B cell (primary cell): ENCODE results near the gene MAP3K4. TPM values are rescaled to one million over a fixed set of nuclear protein-coding genes. Genes with fewer than 3 reads are reported as not detected.

Experiments
- ATAC-seq: fragments of 200-7000 bp; cut with Tn5 transposase; one replicate; pipeline ENCODE4 v1.10.0; 2021; ENCODE audit warnings: low read depth, mild to moderate bottlenecking, moderate number of reproducible peaks, moderate library complexity
- CTCF ChIA-PET: fragments of 350-600 bp; sonication (Branson Sonifier 250); formaldehyde crosslinking; loops from one replicate; lab custom pipeline; 2021; ENCODE audit warnings: antibody characterized with exemption, inconsistent platforms; lab: Charles Lee
- POLR2A ChIA-PET: fragments of 350-600 bp; sonication (Branson Sonifier 250); formaldehyde crosslinking; loops from one replicate; lab custom pipeline; 2021; ENCODE audit warnings: antibody characterized with exemption; lab: Charles Lee
- DNase-seq: peaks from one replicate; pipeline ENCODE4 v3.0.0; 2013
- H2AFZ ChIP-seq: 2 replicates; pipeline ENCODE4 v1.6.1; 2012; ENCODE audit warnings: mild to moderate bottlenecking, low read depth, low read length; ENCODE audit not compliant: insufficient read depth, poor library complexity, severe bottlenecking
- H3K27ac ChIP-seq, 2 donors: 1 replicate in 1 of 2; 2 replicates in 1 of 2; pipeline ENCODE4 v1.5.1; 2012 to 2013; ENCODE audit warnings: low read length in 2 of 2, mild to moderate bottlenecking in 2 of 2, moderate library complexity in 1 of 2
- H3K27me3 ChIP-seq, 4 experiments: fragments of 200-600 bp in 1 of 4; sonication (generic) in 1 of 4; replicated peaks in 1 of 4; 1 replicate in 2 of 4; 2 replicates in 2 of 4; pipeline versions ENCODE4 v1.6.1 to v1.7.0; 2013 to 2016; ENCODE audit warnings: low read length in 3 of 4, mild to moderate bottlenecking in 2 of 4, mixed read lengths in 1 of 4, moderate library complexity in 1 of 4; ENCODE audit not compliant: insufficient read depth in 4 of 4, control insufficient read depth in 3 of 4; ENCODE audit errors: control extremely low read depth in 1 of 4
- H3K36me3 ChIP-seq, 2 experiments: replicated peaks in 1 of 2; 1 replicate in 1 of 2; 2 replicates in 1 of 2; pipeline versions ENCODE4 v1.6.1 to v1.7.1; 2013; ENCODE audit warnings: low read length in 1 of 2; ENCODE audit not compliant: insufficient read depth in 2 of 2, control insufficient read depth in 1 of 2; ENCODE audit errors: control extremely low read depth in 1 of 2, extremely low read depth in 1 of 2
- H3K4me1 ChIP-seq, 2 donors: fragments of 200-600 bp in 1 of 2; sonication (generic) in 1 of 2; 1 replicate in 1 of 2; 2 replicates in 1 of 2; pipeline versions ENCODE4 v1.5.1 to v1.6.1; 2013 to 2017; ENCODE audit warnings: low read length in 2 of 2; ENCODE audit not compliant: control insufficient read depth in 2 of 2, insufficient read depth in 2 of 2
- H3K4me2 ChIP-seq: replicated peaks from 2 replicates; pipeline ENCODE3; 2012; ENCODE audit warnings: mild to moderate bottlenecking, low read depth, low read length; ENCODE audit not compliant: poor library complexity, severe bottlenecking
- H3K4me3 ChIP-seq, 5 experiments: fragments of 200-600 bp in 1 of 5; sonication (generic) in 1 of 5; 1 replicate in 3 of 5; 2 replicates in 2 of 5; pipeline versions ENCODE4 v1.5.1 to v1.7.0; 2011 to 2016; ENCODE audit warnings: low read length in 4 of 5, mild to moderate bottlenecking in 4 of 5, low read depth in 2 of 5, control low read depth in 1 of 5, moderate library complexity in 1 of 5; ENCODE audit not compliant: insufficient read depth in 1 of 5; ENCODE audit errors: control extremely low read depth in 1 of 5, extremely low read depth in 1 of 5
- H3K79me2 ChIP-seq: fragments of 200-600 bp; sonication (generic); one replicate; pipeline ENCODE4 v1.6.0; 2016; ENCODE audit warnings: low read length; ENCODE audit not compliant: control insufficient read depth, insufficient read depth
- H3K9ac ChIP-seq: fragments of 200-600 bp; sonication (generic); 2 replicates; pipeline ENCODE4 v1.6.1; 2017; ENCODE audit warnings: mild to moderate bottlenecking, low read length, moderate library complexity
- H3K9me3 ChIP-seq, 3 donors: one replicate each; pipeline versions ENCODE4 v1.6.1 to v1.7.1; 2013; ENCODE audit warnings: low read length in 2 of 3; ENCODE audit not compliant: control insufficient read depth in 2 of 3, insufficient read depth in 1 of 3; ENCODE audit errors: control extremely low read depth in 1 of 3
- H4K20me1 ChIP-seq: 2 replicates; pipeline ENCODE4 v1.6.0; 2012; ENCODE audit warnings: mild to moderate bottlenecking, low read length; ENCODE audit not compliant: insufficient read depth, control insufficient read depth, poor library complexity, severe bottlenecking
- H3K27ac Mint-ChIP-seq: one replicate; pipeline ENCODE4 v1.8.0; 2021; ENCODE audit warnings: mixed read lengths
- H3K27me3 Mint-ChIP-seq: one replicate; pipeline ENCODE4 v1.8.0; 2021; ENCODE audit warnings: mixed read lengths
- H3K4me1 Mint-ChIP-seq: one replicate; pipeline ENCODE4 v1.8.0; 2021; ENCODE audit warnings: mixed read lengths
- H3K4me3 Mint-ChIP-seq: one replicate; pipeline ENCODE4 v1.8.0; 2021; ENCODE audit warnings: mixed read lengths
- H3K9me3 Mint-ChIP-seq: one replicate; pipeline ENCODE4 v1.8.0; 2022; ENCODE audit warnings: mixed read lengths; ENCODE audit not compliant: insufficient read depth
- CTCF ChIP-seq: fragments of 200-600 bp; IDR thresholded peaks from one replicate; pipeline ENCODE4 v1.8.0; 2022; ENCODE audit warnings: antibody characterized with exemption, mild to moderate bottlenecking
- EZH2 ChIP-seq: IDR thresholded peaks from 2 replicates; pipeline ENCODE4 v1.6.1; 2012; ENCODE audit warnings: borderline replicate concordance, low read depth, mild to moderate bottlenecking, moderate library complexity, low read length; ENCODE audit not compliant: insufficient read depth, poor library complexity, severe bottlenecking
- WGBS: methylation state at CpG from one replicate; pipeline ENCODE4 v1.1.5; 2013; ENCODE audit warnings: missing lambda C conversion rate; ENCODE audit not compliant: insufficient coverage; 5-methylcytosine and 5-hydroxymethylcytosine counted together
- intact Hi-C: fragments of 100-400 bp; cut with micrococcal nuclease; formaldehyde crosslinking; loops from one replicate; pipeline ENCODE4 v1.10.0; 2022
- polyA plus RNA-seq: library from polyadenylated mRNA; depleted of rRNA; stranded (reverse); fragments of >200 nt; gene quantifications from 2 replicates; pipeline ENCODE4 v1.2.3, GENCODE V29; 2012
- total RNA-seq, 2 donors: library from RNA; stranded (reverse); fragments of 120-200 nt in 1 of 2; gene quantifications; 1 replicate in 1 of 2; 2 replicates in 1 of 2; pipeline versions ENCODE4 v1.2.3 to v1.2.4, GENCODE V29; 2013 to 2022

MAP3K4 gene
- total and polyA plus RNA-seq, 2 donors (not counting 1 experiment from before 2014, with no cell fraction given), result 24.4 to 105 TPM

DNA sequence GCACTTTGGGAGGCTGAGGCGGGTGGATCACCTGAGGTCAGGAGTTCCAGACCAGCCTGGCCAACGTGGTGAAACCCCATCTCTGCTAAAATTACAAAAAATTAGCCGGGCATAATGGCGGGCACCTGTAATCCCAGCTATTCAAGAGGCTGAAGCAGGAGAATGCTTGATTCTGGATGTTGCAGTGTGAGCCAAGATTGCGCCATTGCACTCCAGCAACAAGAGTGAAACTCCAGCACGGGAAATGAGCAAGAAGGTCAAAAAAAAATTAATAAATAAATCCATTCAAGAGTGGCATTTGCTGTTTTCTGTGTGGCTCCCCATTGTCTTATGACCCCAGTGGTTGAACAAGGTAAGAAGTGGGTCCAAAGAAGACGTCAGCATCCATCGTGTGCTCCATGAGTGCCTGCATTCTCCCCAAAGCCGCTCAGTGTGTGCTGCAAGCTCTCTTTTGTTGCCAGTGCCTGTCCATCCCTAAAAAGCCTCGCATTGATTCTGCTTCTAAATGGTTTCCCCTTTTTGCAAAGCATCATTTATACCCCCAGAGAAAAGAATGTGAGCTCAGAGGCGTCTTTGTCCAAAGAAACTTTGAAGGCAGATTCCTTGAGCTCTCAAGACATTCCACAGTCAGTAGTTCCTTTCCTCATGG is 38.8 kb upstream of the MAP3K4 start:
- 88% methylated on average over 4 of the region's 11 CpGs for WGBS
- ATAC-seq, result no peak

More for the DNA sequence above, 38.8 kb upstream of the MAP3K4 start:
- peaks cover 0 to 14% (median 0%) of the 10 kb centered on the region in 4 experiments for H3K27me3 ChIP-seq
- ChIA-PET POLR2A (no interaction called here), CTCF (no interaction called here)
- no peak overlapping the region for H2AFZ ChIP-seq
- no peak overlapping the region for H3K4me3 ChIP-seq
- H3K4me3 Mint-ChIP-seq, result no peak overlapping the region
- no peaks in the 10 kb centered on the region for H3K4me1 Mint-ChIP-seq
- H3K36me3 ChIP-seq, result no peaks in the 10 kb centered on the region
- H3K4me2 ChIP-seq, result no peak overlapping the region
- no peaks in the 10 kb centered on the region for H3K9me3 Mint-ChIP-seq
- no peaks in the 10 kb centered on the region for H3K9me3 ChIP-seq
- H3K9ac ChIP-seq, result no peak overlapping the region
- DNase-seq, result no peak
- no peaks in the 10 kb centered on the region for H3K4me1 ChIP-seq
- intact Hi-C loops, result no loop called here
- H3K79me2 ChIP-seq, result no peaks in the 10 kb centered on the region
- H4K20me1 ChIP-seq, result no peaks in the 10 kb centered on the region
- TF ChIP-seq CTCF (no peak), EZH2 (no peak)
- peaks cover 31% of the 10 kb centered on the region for H3K27me3 Mint-ChIP-seq
- no peak overlapping the region for H3K27ac ChIP-seq
- no peak overlapping the region for H3K27ac Mint-ChIP-seq
